Skeletal muscle cell (primary cell): Measurements from ENCODE around the gene CFLAR.
"Not testable (repeated sequence)": the region's sequence is repeated elsewhere in the genome, so short reads cannot be mapped to it uniquely, and the experiment has no call there.

Source experiments
- DNase-seq: peaks from one replicate; pipeline ENCODE4 v3.0.0-alpha.2; 2010; ENCODE audit warnings: low read depth
- H3K4me3 ChIP-seq: 2 replicates; pipeline ENCODE4 v1.5.1; 2011; ENCODE audit warnings: low read depth, mild to moderate bottlenecking, control low read depth, low read length, moderate library complexity

The CFLAR gene

DNA sequence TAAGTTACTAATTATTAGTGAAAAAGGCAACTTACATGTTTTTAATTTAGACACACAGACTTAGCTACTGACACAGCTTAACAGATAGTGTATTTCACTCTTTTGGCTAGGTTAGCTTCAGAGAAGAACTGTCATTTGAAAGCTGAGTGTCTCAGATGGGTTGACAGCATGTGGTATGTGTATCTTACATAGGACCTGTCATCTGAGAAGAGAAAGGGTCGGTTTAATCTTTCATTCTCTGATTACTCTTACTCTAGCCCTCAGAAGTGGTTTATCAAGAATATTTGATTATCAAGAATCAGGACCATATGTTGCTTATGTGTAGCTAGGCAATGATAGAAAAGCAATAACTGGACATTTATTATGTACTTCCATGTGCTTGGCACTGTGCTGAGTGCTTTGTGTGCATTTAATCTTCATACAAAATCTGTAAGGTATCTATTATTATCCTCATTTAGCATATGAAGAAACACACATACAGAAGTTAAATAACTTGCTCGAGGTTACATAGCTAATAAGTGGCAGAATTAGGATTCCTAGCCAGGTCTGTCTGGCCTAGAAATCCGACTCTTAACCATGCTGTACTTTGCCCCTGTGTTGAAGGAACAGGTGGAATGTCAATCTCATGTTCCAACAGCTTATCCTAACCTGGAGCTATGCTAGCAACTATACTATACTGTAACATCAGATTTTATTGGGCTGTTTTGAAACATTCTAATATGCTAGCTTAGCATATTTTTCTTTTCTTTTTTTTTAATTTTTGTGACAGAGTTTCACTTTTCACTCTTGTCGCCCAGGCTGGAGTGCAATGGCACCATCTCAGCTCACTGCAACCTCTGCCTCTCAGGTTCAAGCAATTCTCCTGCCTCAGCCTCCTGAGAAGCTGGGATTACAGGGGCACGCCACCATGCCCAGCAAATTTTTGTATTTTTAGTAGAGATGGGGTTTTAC lies 28.4 kb downstream of the CFLAR start:
- DNase-seq: no peak
- H3K4me3 ChIP-seq: no peak overlapping the region

DNA sequence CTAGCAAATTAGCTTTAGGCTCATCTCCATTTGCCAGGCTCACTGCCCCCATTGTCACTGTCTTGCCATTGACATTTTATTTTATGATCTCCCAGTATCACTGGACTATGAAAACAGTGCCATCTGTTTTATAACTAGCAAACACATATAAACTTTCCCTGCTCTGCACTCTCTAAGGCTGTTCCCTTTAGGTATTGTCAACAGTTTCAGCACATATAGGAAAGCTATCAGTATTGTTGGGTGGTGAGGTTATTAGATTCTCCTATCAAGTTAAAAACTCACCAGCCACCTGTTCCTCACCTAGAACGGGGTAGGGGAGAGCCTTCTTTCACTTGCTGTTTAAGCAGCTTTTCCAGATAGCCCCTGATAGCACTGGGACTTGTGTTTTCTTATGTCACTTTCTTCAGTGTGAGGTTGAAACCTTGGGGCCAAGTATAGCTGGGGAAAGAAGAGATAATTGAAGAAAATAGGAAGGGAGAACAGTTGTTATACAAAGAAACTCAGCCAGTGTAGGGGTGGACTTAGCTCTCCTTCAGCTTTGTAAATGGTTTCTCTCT lies 32.5 kb downstream of the CFLAR start:
- DNase-seq: no peak
- no peak overlapping the region for H3K4me3 ChIP-seq

DNA sequence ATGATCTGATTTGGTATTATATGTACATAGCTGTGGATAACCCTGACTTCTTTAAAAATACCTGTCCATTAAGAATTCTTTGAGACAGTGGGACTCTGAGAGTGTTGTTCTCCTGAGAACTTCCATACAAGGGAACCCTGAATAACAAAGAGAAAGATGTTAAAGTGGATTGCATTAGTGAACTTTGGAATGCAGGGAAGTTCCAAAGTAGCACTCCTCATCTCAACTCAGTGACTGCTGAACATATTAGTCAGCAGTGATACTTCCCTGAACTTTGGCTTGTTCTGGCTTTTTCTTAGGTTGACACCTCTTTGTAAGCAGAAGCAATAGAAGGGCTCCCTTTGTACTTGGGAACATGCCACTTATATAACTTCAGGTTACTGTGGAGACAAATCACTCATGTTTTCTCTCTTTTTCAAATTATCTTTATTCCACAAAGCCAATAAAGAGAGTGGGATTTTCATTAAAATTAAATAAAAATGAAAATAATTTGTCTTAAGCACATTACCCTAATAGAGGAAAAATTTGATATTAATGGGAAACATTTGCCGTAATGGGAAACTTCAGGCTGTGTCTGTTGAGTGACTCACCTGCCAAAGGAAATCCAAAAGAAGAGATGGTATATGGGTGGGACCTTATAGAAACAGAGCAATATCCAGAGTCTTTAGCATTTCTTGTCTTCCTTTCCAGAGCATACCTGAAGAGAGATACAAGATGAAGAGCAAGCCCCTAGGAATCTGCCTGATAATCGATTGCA lies 33.3 kb downstream of the CFLAR start:
- H3K4me3 ChIP-seq: no peak overlapping the region
- peak; percentile 90 for DNase-seq

DNA sequence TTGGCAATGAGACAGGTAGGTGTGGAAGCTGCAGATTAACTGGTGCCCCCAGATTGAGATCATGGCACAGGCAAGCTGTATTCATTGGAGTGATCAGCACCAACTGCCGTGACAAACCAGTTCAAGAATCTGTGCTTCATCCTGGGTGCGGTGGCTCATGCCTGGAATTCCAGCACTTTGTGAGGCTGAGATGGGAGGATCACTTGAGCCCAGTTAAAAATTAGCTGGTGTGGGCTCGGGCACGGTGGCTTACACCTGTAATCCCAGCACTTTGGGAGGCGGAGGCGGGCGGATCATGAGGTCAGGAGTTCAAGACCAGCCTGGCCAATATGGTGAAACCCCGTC lies 33.8 kb downstream of the CFLAR start:
- DNase-seq, H3K4me3 ChIP-seq: not testable (repeated sequence)

DNA sequence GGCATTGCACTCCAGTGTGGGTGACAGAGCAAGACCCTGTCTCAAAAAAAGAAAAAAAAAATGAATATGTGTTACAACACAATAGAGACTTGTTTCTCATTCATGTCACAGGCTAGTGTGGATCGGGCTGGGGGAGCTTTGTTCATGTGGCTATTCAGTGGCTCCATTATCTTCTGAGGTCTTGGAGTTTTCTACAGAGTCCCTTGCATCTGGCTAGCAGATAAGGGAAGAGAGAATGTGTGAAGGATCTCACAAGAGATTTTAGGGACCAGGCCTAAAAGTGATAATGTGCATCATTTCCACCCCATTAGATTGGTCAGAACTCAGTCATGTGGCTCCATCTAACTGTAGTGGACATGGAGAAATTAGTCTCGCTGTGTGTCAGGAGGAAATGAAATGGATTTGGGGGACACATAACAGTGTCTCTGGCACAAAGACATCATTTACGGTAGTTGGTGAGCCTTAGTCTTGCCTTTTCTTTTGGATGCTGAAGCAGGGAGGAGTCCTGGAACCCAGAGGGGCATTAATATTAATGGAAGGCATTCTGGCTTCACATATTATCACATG lies 34.6 kb downstream of the CFLAR start:
- H3K4me3 ChIP-seq: no peak overlapping the region
- DNase-seq: no peak

DNA sequence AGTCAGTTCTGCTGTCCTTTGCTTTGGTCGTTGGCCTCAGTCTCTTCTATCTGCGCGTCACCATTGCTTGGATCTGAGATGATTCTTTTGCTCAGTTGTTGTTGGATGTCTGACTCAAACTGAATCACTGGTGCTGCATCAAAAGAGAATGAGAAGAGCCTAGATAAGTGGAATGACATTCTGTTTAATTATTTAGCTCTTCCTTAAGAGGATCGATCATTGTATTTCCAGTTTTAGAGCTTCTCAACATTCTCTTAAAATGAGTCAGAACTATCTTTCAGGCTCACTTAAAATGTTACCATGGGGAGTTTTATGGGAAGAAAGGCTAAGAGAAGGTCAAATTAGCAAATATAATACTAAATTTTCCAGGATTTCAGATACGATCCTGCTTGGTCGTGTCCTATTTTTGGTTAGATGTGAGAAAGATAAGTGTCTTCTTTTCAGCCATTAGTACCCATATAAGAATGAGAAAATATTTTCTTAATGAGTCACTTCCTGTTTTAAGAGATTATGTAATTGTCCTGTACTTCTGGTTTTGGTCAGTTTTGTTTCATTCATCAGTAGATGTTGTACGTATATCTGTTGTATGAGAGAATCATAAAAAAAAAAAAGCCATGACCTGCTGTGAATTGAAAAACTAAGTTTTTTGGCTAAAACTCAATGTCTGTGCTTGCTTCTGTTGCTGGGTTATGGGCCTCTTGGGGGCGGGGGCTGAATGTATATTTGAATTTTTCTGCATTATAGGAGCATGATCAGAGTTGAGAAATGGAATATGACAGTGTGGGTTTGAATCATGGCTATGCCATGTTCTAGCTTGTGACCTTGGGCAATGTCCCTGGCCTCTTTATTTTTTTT lies 35.4 kb downstream of the CFLAR start:
- DNase-seq: peak; percentile 79
- H3K4me3 ChIP-seq: no peak overlapping the region

DNA sequence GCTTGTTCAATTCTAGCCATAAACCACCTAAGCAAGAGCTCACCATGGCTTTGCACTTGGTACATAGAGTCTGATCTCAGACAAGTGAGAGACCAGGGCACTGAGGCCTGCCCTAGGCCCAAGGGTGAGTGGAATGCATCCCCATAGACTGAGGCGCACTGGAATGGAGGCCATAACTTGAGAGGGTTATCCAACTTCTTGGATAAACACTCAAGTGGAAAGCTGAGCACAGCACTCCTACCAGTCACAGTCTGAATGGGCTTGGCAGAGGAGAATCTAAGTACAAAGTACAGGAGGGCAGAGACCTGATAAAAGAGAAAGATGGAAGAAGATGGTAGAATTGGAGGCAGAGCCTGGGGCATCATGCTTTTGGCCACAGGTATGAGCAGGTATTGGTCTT lies 36.6 kb downstream of the CFLAR start:
- DNase-seq: no peak
- no peak overlapping the region for H3K4me3 ChIP-seq

DNA sequence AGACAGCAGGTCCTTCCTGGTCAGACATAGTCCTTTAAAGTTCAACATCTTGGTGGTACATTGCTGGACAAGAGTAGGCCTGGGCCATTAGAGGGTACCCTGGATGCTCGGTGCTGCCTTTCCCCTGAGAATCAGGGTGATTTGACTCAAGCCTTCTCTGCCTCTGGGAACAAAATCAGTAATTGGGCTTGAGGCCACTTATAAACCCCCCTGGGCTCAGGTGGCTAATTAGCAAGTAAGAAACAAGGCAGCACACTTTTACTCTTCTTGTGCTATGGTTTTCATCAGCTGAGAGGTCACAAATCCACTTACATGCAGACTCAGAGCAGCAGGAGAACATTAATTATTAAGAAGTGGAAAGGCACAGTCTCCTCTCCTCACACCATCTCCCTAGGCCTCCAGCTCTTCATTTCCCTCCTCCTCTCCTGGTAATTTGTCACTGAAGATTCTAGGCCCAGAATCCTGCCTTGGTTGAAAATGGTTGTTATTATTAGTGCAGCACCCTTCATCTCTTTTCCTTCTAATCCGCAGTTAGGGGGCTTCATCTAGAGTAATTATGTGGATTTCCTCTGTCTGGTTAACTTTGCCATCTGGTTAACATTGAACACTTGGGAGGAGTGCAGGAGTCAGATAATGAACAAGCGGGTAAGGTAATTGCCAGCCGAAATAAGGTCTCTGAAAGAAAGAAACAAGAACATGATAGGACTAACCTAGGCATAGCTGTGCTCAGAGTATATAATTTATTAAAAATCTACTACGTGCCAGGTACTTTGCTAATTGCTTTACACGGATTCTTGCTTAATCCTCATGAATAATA lies 37.2 kb downstream of the CFLAR start:
- no peak overlapping the region for H3K4me3 ChIP-seq
- no peak for DNase-seq

DNA sequence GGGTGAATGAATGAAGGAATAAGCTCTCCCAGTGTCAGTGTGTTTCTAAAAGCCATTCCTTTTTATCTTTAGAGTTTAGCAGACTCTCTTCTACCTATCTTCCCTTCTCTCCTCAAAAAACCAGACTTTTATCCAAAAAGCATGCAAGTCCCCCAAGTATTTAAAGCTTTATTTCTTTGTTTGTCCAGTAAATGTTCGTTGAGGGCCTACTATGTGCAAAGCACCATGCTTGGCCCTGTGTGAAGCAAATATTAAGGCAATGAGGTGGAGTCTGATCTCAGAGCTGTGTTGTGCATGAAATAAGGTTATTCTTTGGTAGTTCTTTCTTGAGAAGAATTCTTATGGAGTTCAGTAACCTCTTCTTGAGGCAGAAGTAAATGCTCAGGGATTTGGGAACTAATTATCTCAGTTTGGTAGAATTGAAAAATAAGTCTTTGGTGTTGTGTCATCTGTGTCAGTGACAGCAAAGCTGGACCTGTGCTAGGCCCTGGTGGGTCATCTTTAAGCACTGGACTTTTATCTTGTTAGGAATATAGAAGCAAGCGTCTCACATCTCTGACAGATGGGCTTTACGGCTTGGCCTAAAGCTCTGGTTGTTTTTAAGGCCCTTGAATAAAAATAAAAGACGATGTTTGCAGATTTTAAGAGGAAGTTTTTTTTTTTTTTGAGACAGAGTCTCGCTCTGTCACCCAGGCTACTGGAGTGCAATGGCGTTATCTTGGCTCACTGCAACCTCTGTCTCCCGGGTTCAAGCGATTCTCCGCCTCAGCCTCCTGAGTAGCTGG lies 38.8 kb downstream of the CFLAR start:
- no peak for DNase-seq
- no peak overlapping the region for H3K4me3 ChIP-seq

DNA sequence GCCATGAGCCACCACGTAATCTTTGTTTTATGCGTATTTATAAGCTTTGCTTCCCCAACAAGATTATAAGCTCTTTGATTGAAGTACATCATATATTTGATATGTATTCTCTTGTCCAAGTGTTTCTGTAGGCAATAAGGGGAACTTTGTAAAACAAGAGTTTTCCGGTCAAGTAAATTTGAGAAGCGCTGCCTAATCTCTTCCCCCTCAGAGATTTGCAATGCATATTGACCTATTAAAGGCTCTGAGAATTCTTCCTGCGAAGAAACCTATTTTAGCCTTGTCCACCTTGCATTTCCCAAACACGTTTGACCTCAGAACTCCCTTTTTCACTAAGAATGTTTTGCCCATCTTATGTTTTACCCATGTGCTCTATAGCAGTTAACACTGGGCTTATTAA lies 40.1 kb downstream of the CFLAR start:
- no peak overlapping the region for H3K4me3 ChIP-seq
- no peak for DNase-seq

DNA sequence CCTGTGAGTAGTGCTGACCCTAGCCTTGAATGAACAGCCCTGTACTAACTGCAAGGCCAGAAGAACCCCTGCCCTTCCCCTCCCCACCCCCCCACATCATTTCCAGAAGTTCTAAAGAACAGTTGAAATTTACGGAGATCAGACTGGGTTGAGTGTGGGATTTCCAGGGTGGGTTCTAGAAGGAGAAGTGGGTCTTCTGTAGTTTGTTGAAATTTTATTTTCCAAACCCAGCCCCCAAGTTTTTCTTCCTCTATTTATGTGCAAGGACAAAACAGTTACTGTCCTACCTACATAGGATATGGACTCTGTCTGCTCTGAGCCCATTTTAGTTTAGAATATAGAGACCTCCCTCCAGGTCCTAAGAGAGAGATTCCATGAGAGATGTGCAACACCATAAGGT lies 40.7 kb downstream of the CFLAR start:
- no peak for DNase-seq
- H3K4me3 ChIP-seq: no peak overlapping the region

DNA sequence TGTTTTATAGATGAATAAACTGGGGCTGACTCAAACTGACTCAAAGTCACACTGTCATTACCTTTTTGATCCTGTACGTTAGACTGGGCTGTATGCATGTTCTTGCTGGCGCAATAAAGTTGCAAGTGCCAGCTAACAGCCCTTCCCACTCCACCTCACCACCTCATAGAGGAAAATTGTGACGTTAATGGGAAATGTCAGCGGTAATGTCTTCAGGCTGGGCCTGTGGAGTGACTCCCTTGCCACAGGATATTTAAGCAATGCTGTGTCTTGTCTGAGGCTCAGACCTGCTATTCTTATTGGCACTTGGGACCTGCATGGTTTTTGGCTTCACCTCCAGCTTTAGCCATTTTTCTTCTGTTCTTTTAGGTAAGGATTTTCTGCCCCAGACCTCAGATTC lies 41.7 kb downstream of the CFLAR start:
- no peak overlapping the region for H3K4me3 ChIP-seq
- DNase-seq: no peak

DNA sequence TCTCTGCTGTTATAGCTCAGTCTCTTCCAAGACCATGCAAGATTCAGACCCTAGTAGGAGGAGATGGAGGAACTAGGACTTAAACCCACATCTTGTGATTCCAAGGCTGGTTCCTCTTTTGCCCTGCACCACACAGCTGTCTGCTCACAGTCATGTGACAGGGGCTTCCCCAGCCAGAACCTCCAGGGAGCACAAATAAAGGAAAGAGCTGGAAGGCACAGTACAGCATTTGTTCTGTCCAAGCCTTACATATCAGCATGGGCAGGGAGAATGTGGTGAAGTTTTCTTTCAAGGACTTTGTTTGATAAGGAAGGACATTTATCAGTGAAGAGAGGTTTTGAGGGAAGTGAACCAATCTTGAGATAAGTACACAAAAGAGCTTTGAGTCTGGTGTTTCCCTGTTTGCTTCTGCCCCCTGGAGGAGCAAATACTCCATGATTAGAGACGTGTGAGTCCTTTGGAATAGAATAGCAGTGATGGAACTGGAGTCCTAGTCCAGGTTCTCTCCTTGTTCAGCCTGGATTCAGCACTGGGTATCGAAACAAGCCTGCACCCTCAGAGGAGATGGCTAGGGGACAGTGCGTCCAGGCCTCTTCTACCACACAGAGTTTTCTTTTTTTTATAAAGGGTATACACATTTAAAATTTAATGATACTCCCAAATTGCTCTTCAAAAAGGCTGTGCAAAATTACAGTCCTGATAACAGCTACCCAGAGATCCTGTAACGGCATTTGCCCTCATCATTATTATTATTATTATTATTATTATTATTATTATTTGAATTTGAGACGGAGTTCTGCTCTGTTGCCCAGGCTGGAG lies 42.4 kb downstream of the CFLAR start:
- H3K4me3 ChIP-seq: no peak overlapping the region

DNA sequence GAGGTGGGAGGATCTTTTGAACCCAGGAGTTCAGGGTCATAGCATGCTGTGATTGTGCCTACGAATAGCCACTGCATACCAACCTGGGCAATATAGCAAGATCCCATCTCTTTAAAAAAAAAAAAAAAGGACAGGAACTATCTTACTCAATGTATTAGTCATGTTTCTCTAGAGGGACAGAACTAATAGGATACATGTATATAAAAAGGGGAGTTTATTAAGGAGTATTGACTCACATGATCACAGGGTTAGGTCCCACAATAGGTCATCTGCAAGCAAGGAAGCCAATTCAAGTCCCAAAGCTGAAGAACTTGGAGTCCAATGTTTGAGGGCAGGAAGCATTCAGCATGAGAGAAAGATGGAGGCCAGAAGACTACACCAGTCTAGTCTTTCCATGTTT lies 48.2 kb downstream of the CFLAR start:
- H3K4me3 ChIP-seq: no peak overlapping the region
- no peak for DNase-seq

More for the DNA sequence above, 42.4 kb downstream of the CFLAR start:
- DNase-seq: peak; percentile 37

DNA sequence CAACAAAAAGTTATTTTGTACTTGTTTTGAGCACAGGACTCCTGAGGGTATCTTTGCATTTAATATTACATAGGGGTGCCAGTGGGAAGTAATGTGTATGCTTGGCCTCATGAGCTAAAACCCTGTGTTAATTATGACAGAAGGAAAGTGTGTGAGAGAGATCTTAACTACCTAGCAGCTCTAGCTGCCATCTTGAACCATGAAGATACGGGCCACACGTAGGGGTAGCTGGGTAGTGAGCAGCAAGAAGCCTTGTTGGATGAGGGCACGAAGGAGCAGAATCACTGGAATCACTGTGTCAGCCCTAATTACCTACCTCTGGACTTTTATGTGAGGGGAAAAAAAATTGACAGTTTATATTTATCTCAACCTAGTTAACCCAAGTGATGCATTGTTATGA lies 51.6 kb downstream of the CFLAR start:
- DNase-seq: no peak
- no peak overlapping the region for H3K4me3 ChIP-seq

DNA sequence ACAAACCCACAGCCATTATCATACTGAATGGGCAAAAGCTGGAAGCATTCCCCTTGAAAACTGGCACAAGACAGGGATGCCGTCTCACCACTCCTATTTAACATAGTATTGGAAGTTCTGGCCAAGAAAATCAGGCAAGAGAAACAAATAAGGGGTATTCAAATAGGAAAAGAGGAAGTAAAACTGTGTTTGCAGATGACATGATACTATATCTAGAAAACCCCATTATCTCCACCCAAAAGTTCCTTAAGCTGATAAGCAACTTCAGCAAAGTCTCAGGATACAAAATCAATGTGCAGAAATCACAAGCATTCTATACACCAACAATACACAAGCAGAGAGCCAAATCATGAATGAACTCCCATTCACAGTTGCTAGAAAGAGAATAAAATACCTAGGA lies 52.5 kb downstream of the CFLAR start:
- not testable (repeated sequence) for DNase-seq, H3K4me3 ChIP-seq

DNA sequence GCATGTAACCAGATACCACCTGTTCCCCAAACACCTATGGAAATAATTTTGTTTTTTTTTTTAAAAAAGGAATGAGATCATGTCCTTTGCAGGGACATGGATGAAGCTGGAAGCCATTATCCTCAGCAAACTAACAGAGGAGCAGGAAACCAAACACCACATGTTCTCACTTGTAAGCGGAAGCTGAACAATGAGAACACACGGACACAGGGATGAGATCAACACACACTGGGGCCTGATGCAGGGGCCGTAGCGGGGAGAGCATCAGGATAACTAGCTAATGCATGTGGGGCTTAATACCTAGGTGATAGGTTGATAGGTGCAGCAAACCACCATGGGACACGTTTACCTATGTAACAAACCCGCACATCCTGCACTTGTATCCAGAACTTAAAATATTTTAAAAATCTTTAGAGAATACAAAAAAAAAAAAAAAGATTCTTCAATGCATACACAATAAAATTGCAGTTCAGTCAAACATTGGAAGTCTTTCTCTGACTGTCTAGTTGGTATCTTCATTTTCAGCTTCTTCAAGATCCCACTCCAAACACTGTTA lies 55.4 kb downstream of the CFLAR start:
- DNase-seq: no peak
- no peak overlapping the region for H3K4me3 ChIP-seq
